GM21390 (cell line): ENCODE measurements around the gene TNFAIP8L3.

Experiments used
- ATAC-seq: cut with Tn5 transposase; IDR thresholded peaks from one replicate; pipeline ENCODE4 v1.9.1; 2021; ENCODE audit not compliant: unreplicated experiment

Gene TNFAIP8L3

DNA sequence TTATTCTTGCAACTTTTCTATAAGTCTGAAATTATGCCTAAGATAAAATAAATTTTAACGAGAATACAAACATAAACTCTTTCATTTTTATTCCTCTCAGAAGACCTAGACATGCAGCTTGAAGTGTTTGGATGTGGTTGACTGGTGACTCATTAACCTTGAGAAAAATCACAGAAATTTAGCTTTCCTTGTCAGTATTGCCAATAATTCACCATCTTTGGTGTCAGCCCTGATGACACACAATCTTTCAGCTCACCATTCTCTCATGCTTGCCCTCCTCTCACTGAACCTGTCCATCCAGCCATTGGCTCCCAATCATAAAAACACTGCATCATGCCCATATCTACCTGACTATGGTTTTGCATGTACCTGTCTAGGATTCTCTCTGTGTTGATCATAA, 22.6 kb upstream of the TNFAIP8L3 start:
- ATAC-seq = no peak

DNA sequence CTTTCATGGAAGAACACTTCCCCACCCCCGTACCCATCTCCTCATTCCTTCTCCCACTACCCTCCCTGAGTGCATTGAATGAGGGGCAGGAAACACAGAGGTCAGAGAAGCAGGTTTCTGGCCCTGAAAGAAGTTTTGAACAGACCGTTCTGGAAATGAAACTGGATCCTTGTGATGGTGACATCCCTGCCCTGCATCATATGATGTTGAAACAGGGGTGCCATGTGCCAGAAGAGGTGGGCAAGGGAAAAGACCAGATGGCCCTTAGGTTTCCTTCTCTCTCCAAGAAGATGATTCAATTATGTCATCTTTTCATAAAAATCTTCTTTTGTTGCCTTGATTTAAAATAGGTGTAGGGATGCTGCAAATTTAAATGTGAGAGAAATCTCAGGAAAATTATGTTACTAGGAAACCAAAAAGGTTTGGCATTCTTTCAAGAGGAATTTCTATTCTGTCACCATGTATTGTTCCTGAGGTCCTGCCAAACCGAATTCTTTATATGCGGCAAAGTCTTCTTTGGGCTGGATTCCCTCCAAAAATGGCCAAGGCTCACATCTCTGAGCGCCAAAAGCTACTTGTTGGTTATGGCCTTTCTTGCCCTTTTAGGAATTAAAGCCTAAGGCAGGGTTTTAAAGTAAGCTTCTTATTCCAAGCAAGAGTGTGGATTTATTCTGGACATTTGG, 19.9 kb upstream of the TNFAIP8L3 start:
- no peak for ATAC-seq

DNA sequence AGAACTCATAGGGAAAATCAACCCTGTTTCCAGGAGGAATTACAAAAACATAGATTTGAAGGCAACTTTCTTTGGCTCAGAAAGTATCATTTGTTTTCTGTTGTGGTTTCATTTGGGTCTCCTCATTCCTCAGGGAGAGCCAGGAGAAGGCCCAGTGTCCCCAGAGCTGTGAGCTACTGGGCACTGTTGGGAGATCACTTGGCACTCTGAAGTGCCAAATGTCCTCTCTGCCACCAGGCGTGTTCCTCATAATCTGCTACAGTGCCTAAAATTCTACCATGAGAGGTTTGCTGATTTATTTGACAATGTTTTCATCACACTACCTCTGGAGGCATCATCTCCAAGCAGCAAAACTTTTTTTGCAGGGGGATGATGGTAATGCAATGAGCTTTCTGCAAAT, 17.4 kb upstream of the TNFAIP8L3 start:
- no peak for ATAC-seq

DNA sequence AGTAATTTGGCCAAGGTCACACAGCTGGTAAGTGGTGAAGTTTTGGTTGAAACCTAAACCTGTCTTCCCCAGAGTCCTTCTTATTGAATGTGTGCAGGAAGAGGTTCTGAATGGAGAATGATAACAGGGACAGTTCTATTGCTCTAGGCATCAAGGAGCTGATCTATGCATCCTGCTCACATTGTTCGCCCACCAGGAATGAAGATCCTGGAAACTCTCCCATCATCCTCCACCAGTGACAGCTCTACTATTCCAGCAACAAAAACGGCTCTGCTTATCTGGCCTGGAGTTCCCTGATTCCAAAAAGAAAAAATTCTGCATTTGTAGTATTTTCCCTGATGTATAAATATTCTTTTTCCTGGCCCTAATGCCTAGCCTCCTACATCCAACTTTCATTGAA, 16.4 kb upstream of the TNFAIP8L3 start:
- no peak for ATAC-seq

DNA sequence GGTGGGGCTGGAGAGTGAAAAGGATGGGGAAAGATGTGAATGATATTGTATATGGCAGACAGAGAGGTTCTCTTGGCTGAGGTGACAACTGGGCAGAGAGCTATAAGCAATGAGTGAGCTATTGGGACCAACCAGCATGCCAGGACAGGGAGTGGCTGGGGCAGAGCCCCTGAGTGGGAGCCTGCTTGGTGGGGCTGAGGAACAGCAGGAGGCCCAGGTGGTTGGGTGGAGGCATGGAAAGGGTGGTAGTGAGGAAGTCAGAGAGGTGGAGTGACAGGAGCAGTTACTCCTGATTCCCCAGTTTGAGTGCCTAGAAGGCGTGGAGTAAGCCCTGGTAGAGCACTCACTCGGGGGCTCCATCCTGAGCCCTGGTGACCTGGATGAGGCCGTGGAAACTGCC, 15.5 kb upstream of the TNFAIP8L3 start:
- no peak for ATAC-seq

DNA sequence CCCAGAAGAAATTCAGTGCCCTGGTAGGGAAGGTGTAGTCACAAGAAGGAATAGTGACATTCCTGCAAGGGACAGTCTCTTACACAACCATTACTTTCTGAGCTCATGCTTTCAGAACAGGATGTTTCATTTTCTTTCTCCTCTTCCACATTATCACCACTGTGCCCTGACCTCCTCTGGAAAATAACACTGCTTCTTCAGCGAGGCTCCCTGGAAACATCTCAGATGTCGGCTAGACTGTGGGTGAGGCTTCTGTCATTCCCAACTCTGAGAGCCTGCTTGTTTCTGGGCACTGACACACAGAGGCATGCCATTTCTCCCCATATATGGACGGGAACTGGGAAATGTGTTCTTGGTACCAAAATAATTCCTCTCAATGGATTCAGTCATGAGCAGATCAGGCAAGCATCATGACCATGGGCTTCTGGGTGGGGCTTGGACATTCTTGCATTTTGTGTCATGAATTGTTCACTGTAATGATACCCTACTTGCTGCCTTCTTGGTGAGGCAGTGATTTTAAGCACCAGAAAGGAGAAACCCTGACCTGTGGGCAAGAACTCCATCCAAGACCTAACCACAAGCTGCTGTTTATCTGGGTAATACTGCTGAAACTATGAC, 14.3 kb upstream of the TNFAIP8L3 start:
- no peak for ATAC-seq

DNA sequence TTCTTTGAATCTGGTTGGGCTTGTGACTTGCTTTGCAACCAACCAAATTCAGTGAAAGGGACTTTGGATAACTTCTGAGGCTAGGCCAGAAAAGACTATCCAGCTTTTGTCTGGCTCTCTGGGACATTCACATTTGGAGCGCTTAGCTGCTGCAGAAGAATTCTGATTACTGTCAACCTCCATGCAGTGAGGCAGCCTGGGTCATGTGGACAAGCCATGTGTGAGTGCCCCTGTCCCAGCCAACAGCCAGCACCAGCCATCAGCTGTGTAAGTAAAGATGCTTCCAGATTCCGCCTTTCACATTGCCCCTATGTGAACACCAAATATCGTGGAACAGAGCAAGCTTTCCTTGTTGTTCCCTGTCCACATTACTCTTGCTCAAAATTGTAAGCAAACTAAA, 12.9 kb upstream of the TNFAIP8L3 start:
- ATAC-seq = no peak

DNA sequence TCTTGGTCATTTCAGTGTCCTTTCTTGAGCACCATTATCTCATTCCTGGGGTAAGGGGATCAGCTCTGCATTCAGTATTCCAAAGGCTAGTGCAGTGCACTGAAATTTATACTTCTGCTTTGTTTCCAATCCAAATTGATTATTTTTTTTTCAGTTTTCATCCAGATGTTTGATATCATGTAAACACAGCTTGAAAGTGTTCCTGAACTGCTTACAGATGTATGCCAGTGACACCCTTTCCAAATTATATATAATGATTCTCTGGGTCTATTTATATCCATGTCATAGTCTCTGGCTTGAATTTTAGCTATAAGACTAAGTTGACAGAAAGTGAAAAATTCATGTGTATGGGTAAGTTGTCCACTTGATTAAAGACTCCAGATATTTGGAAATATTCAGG, 11.8 kb upstream of the TNFAIP8L3 start:
- ATAC-seq = no peak

DNA sequence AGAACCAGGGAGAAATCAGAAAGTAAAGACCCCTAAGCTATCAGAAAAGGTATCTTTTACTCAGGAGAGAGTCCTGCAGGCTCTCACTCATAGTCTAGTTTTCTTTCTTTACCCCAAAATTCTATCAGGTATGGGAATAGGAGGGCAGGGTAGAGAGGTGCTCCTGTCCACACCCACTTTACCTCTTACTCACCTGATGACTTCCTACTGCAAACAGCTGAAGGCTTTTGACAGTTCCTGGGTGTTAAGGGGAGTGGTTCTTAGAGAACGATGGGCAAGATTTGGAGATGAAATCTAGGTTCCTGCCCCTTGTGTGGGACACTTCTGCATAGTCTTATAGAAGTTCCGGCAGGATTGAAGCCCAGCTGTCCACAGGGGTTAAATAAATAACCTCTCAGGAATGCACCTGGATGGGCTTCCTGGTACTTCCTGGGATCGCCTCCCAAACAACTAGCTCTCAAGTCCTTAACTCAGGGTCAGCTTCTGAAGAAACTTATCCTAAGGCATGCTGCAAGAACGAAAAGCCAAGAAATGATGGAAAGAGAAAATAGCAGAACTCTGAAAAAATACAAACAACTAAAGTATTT, 10.8 kb upstream of the TNFAIP8L3 start:
- no peak for ATAC-seq

DNA sequence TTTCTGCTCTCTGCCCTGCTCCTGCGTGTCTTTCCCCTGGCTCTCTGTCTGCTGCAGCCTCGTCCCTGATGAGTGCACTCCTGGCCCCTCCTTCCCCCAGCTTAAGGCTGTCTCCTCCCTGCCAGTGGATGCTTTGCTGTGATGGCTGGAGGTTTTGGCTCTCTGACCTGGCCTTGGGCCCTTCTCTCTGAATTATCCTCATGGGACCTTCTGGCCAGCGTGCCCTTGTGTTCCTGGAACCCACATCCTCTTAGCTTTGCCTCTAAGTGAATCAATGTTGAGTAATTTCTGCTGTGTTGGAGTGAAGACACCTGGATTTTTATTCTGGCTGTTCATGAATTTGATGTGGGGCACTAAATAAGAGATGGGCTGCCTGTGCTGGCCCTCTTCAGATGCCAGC, 9.8 kb upstream of the TNFAIP8L3 start:
- ATAC-seq = no peak

DNA sequence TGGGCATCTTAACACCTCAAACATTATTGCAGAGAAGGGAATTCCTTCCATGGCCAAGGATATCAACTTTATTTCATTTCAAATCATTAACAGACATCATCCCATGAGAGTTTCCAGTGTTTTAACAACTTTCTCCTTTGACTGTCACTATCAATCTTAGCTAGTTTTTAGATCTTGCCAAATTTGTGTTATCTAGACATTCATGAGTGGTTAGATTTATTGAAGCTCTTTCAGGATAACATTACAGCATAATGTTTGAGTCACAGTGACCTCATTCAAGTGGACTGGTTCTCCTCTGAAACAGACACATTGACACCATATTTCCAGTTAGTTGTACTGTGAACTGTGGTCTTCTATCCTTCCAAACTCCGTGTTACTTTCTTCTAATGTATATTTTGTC, 8.6 kb upstream of the TNFAIP8L3 start:
- ATAC-seq = no peak

DNA sequence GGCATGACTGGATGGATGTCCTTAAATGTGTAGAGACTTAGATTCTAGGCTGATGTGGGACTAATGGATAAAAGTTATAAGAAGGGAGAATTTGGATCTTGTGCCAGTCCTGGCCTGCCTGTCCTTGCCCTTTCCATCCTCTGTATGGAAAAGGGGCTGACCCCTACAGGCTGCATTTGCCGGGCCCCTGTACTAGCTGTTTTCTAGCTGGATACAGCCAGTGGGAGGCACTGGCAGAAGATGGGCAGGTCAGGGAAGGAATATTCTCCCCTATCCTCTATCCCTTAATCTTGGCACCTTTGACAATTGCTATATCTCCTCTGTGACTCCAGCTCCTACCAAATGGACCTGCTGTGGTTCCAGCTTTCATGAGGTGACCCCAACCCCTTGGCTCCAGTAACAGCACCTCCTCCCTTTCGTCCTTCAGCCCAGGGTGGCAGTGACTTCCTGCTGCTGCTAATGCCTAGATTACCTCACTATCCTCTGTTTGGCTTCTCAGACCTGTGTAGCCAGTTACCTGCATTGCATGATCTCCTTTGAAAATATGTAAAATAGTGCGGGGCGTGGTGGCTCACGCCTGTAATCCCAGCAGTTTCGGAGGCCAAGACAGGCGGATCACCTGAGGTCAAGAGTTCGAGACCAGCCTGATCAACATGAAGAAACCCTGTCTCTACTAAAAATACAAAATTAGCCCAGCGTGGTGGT, 6.2 kb upstream of the TNFAIP8L3 start:
- ATAC-seq = no peak

DNA sequence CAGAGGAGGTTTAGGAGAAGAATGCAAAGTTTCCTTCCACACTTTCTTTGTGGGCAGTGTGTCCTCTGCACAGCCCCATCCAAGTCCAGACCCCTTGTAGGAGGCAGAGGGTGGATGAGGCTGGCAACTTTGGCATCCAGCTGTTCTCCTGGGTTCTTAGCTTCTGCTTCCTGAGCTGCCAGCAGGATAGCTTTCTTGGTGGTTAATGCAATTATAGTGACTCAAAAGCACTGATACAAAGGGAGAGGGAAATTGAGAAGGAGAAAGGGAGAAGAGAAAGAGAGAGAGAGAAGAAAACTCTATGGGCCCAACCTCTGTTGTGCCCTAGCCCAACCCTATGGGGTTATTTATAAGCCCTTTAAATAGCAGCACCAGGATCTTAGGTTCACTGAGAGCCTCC, 4.5 kb upstream of the TNFAIP8L3 start:
- no peak for ATAC-seq

DNA sequence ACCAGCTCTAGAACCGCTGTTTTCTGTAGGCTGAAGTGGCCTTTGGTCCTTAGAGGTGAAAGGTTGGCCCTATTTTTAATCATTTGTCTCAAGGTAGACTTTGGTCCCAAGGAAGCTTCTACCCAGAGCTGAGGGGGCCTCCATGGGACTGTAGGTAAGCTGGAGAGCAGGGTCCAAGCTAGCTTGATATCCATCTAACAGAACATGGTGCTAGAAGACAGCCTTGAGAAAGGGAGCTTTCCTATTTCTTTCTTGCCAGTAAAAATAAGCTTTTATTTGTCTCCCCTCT, 3.6 kb upstream of the TNFAIP8L3 start:
- ATAC-seq = no peak

DNA sequence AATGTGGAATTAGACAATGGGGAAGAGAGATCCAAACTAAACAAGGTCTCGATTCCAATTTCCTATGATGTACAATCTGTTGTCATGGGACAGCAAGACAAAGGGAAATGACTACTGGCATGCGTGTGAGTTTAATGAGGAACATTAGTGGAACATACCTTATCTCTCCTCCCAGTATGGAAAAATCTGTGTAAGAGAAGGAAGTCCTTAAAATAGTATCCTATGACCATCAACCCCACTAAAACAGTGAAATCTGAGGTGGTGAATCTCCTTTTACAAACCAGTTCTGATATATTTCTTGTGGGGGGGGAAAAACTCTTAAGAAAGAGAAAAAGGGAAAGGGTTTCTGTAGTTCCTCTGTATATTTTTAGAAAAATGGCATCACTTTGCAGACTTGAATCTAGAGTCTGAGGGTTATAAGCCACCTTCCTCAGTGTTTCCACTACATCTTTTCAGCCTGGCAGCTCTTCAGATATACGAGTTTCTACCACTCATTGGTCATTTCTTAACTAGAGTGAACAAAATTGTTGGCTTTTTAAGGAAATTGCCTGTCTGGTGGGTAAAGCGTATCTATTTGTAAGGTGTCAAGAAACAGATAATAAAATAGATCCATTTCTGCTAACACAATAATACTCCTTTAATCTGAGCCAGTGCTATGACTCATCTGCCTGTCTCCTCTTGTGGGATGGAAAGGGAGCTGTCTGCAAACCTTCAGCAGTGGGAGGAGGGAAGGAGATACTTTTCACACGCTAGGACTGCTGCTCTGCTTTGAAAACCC, 3.0 kb upstream of the TNFAIP8L3 start:
- no peak for ATAC-seq

DNA sequence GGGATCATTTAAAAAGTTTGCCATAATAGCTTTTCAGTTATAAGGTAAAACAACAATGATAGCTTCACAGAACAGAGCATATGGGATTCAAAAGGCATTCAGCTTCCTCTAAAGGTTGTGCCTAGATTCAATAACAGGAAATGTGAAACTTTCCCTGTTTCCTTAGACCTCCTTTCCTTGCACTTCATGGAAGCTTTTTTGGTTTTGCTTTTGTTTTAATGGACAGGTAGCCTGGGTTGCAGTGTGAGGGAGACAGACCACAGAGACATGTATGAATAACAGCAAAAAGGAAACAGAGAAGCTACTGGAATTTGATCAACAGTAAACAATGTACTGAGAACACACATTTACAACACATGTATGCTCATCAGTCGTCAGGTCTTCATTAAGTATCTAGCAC, 2.3 kb upstream of the TNFAIP8L3 start:
- ATAC-seq = no peak

DNA sequence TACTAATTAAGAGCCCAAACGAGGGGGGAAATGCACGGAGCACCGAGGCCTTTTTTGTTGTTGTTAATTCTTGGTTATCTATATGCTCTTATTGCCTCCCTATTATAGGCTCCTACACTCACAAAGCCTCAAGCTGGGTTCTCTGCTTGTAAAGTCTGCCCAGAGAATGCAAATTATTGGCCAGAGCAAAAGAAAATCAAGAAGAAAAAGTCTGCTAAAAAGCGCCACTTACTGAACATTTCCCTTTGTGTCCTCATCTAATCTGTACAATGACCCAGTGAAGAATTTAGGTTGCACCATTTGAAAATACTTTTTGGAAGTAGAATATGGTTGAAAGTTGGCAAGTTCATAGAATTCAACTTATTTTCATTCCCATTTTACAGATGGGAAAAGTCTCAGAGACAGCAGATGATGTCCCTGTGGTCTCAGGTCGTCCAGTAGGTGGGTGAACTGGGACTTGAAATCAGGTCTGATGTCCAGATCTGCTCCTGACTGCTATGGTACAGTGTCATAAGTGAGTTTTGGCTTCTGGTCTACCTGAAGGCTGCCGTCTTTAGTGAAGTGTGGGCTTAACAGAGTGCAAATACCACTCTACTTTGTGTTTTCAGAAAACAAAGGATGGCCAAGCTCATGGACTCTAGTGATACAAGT, 1.1 kb upstream of the TNFAIP8L3 start:
- no peak for ATAC-seq

DNA sequence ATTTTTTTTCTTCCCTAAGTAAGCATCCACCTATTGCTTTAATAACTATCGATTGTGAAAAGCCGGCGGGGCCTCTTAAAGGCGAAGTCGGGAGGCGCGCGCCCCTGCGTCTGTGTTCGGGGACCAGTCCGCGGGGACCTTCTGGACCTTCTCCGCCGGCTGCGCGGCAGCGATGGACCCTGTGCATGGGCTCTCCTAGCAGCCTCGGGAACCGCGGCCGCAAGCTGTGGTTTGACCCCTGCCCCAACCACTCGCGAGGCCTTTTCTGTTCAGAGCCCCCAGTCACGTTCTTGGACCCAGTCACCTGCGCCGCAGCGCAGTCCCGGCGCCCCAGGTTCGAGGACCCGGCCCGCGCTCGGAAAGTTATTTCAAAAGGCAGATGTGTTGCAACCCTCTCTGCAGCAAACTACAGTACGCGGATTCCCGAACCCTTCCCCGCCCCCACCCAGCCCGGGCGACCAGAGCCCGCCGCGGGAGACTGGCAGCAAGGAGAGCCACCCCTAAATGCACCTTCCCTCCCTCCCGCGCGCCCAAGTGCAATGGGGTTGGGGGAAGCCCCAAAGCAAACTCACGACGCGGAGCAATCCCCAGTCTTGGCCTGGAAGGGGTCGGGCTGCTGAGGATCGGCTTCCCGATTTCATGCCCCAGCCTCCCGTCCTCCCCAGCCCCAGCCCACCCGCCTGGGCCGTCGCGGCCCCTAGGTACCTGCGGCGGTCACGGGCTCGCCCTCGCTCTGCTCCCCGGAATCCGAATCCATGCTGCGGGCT, 684 bp downstream of the TNFAIP8L3 start:
- no peak for ATAC-seq

DNA sequence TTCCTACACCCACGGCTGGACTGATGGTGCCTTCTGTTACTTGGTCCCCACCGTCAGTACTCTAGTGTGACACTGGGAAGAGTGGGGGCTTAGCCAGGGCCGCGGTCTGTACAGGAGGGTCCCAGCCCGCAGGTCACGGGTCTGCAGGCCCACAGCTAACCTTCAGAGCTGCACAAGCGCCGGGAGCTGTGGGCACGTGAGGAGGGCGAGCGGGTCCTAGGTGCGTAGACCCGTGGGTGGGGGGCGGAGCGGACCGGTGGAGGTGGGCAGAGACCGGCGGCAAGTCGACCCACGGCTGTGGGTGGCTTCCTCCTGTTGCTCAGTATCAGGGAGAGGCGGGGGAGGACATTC, 1.2 kb downstream of the TNFAIP8L3 start:
- ATAC-seq = no peak

DNA sequence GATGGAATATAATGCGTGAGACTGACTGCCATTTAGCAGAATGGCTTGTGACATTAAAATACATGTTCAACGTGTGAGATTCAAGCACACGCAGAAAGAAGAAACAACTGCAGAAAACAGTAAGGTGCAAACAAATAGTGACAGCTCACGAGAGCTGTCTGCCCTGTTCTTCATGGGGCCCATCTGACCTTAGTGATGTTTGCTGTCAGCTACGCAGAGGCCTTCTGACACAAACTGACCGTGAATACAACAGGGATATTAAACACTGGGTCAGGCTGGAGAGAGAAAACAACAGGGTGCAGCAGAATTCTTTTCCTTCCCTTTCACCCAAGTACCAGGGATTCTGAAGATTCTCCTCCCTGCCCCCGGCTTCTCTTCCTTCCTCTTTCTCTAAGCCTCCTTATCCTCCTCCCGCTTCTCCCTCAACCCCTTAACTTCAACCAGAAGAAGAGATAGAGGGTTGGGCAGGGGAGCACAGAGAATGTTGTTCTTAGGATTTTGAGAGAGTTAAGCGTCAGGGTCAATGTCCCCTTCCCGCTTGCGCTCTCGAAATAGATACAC, 2.1 kb downstream of the TNFAIP8L3 start:
- no peak for ATAC-seq
